T-cell (primary cell): ENCODE measurements around the gene ATRNL1. TPM values are rescaled to one million over a fixed set of nuclear protein-coding genes. Genes with fewer than 3 reads are reported as not detected.

Experiments used
- ATAC-seq, 4 experiments: fragments of 200-7000 bp in 3 of 4; fragments of 150-1000 bp in 1 of 4; cut with Tn5 transposase; replicated peaks in 1 of 4; 1 replicate in 3 of 4; 2 replicates in 1 of 4; pipeline ENCODE4 v1.10.0; 2021; ENCODE audit warnings: moderate library complexity in 3 of 4, mild to moderate bottlenecking in 2 of 4, moderate number of reproducible peaks in 1 of 4
- CTCF ChIA-PET, 2 donors: fragments of 300-600 bp; sonication (Branson Sonifier 250); formaldehyde crosslinking; loops; one replicate each; lab custom pipeline; 2022; ENCODE audit warnings: antibody characterized with exemption in 2 of 2; lab: Charles Lee
- POLR2A ChIA-PET, 2 donors: fragments of 300-600 bp; sonication (Branson Sonifier 250); formaldehyde crosslinking; loops; one replicate each; lab custom pipeline; 2022; ENCODE audit warnings: antibody characterized with exemption in 2 of 2; lab: Charles Lee
- DNase-seq, 35 experiments: peaks; one replicate each; pipeline versions ENCODE4 v3.0.0 to v3.0.0-alpha.2; 2013 to 2023
- H3K27ac ChIP-seq: one replicate; pipeline ENCODE4 v1.5.1; 2013; ENCODE audit warnings: low read length
- H3K27me3 ChIP-seq, 2 experiments: replicated peaks in 1 of 2; 1 replicate in 1 of 2; 2 replicates in 1 of 2; pipeline versions ENCODE4 v1.6.1 to v1.7.0; 2013; ENCODE audit warnings: low read length in 1 of 2, mixed read lengths in 1 of 2; ENCODE audit not compliant: control insufficient read depth in 2 of 2, insufficient read depth in 2 of 2; ENCODE audit errors: extremely low read depth in 1 of 2
- H3K36me3 ChIP-seq, 2 donors: 1 replicate in 1 of 2; 2 replicates in 1 of 2; pipeline versions ENCODE4 v1.6.1 to v1.7.0; 2013; ENCODE audit warnings: low read length in 1 of 2; ENCODE audit not compliant: control insufficient read depth in 2 of 2, insufficient read depth in 1 of 2; ENCODE audit errors: extremely low read depth in 1 of 2
- H3K4me1 ChIP-seq, 2 experiments: 1 replicate in 1 of 2; 2 replicates in 1 of 2; pipeline versions ENCODE4 v1.6.1 to v1.7.0; 2013; ENCODE audit warnings: low read length in 2 of 2, mixed read lengths in 1 of 2; ENCODE audit not compliant: insufficient read depth in 2 of 2, control insufficient read depth in 1 of 2; ENCODE audit errors: extremely low read depth in 1 of 2
- H3K4me3 ChIP-seq, 2 donors: 1 replicate in 1 of 2; 2 replicates in 1 of 2; pipeline versions ENCODE4 v1.5.1 to v1.7.0; 2013; ENCODE audit warnings: mild to moderate bottlenecking in 2 of 2, low read length in 1 of 2, moderate library complexity in 1 of 2; ENCODE audit not compliant: control insufficient read depth in 1 of 2; ENCODE audit errors: extremely low read depth in 1 of 2
- H3K9me3 ChIP-seq: 2 replicates; pipeline ENCODE4 v1.7.0; 2013
- H3K27ac Mint-ChIP-seq, 2 donors: one replicate each; pipeline ENCODE4 v1.8.0; 2020 to 2021; ENCODE audit warnings: mild to moderate bottlenecking in 2 of 2, mixed read lengths in 2 of 2
- H3K27me3 Mint-ChIP-seq, 2 donors: one replicate each; pipeline ENCODE4 v1.8.0; 2021 to 2022; ENCODE audit warnings: mixed read lengths in 2 of 2
- H3K36me3 Mint-ChIP-seq: one replicate; pipeline ENCODE4 v1.8.0; 2021; ENCODE audit warnings: mixed read lengths
- H3K4me1 Mint-ChIP-seq, 3 donors: one replicate each; pipeline ENCODE4 v1.8.0; 2020 to 2022; ENCODE audit warnings: mixed read lengths in 3 of 3, mild to moderate bottlenecking in 1 of 3
- H3K4me3 Mint-ChIP-seq, 3 donors: one replicate each; pipeline ENCODE4 v1.8.0; 2020 to 2022; ENCODE audit warnings: mild to moderate bottlenecking in 3 of 3, mixed read lengths in 3 of 3, moderate library complexity in 3 of 3
- H3K9me3 Mint-ChIP-seq, 3 donors: one replicate each; pipeline ENCODE4 v1.8.0; 2020 to 2022; ENCODE audit warnings: mixed read lengths in 3 of 3
- WGBS: methylation state at CpG from one replicate; pipeline ENCODE4 v1.1.5; 2013; ENCODE audit warnings: missing lambda C conversion rate; ENCODE audit not compliant: insufficient coverage; 5-methylcytosine and 5-hydroxymethylcytosine counted together
- total RNA-seq, 35 experiments: library from RNA in 6 of 35; stranded (reverse) in 6 of 35; fragments of 120-200 nt in 1 of 35; gene quantifications; one replicate each; pipeline versions ENCODE4 v1.2.1 to v1.2.4 and lab custom pipeline; 2013 to 2026

Gene ATRNL1
- total RNA-seq, 5 donors from 2014 or later (not counting 1 experiment from before 2014, with no cell fraction given): 0.18 to 0.35 (median 0.20) TPM; not detected in 2

- H3K9me3 Mint-ChIP-seq: peaks cover 0 to 2% (median 0%) of the 10 kb centered on the region in 3 donors
- Histone ChIP-seq H3K27ac (no peak overlapping the region), H3K4me3 (no peak overlapping the region), H3K4me1 (no peaks in the 10 kb centered on the region), H3K36me3 (no peaks in the 10 kb centered on the region), H3K27me3 (no peaks in the 10 kb centered on the region), H3K9me3 (no peaks in the 10 kb centered on the region)
- H3K27me3 Mint-ChIP-seq: peaks cover 0 to 5% of the 10 kb centered on the region in 2 donors
- POLR2A ChIA-PET: interaction anchor here in 1 of 2 donors (0.5 kb wide), 1 partner anchor 122 kb away, joined by 3 read pairs; no protein-coding TSS in a partner anchor
- no peaks in the 10 kb centered on the region for H3K4me1 Mint-ChIP-seq
- CTCF ChIA-PET: no interaction called here
- WGBS: 52% methylated on average over 2 of the region's 3 CpGs
- no peak overlapping the region for H3K27ac Mint-ChIP-seq
- ATAC-seq (no peak), DNase-seq (no peak)
- no peaks in the 10 kb centered on the region for H3K36me3 Mint-ChIP-seq
- no peak overlapping the region for H3K4me3 Mint-ChIP-seq
Measured at GRCh38 chr10:115903845-115904244, 810.7 kb downstream of the ATRNL1 start.

DNA sequence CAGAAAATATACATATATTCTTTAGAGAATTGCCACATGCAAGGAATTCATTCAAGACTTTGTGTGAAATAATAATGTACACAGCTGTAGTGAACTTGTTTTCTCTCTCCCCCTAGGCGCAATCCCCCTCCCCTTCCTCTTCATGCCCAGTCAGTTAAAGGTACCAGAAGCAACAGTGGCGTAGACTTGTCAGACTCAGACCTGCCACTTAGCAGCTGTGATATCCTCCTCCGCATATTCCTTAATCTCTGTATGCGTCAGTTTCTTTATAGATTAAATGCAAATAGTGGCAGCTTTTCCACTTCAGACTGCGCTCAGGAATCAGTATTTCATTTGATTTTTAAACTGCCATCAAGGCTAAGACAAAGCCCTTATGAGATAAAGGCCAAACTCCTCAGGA is 815.9 kb downstream of the ATRNL1 start:
- DNase-seq (no peak), ATAC-seq (no peak)
- Histone ChIP-seq H3K4me3 (no peak overlapping the region), H3K9me3 (no peaks in the 10 kb centered on the region), H3K27ac (no peak overlapping the region), H3K27me3 (no peaks in the 10 kb centered on the region), H3K36me3 (no peaks in the 10 kb centered on the region), H3K4me1 (no peaks in the 10 kb centered on the region)
- CTCF ChIA-PET: interaction anchor here in 1 of 2 donors (0.6 kb wide), 1 partner anchor 249 kb away, joined by 5 read pairs; no protein-coding TSS in a partner anchor
- H3K36me3 Mint-ChIP-seq: no peaks in the 10 kb centered on the region
- peaks cover 0 to 5% of the 10 kb centered on the region in 2 donors for H3K27me3 Mint-ChIP-seq
- peaks cover 0 to 2% (median 0%) of the 10 kb centered on the region in 3 donors for H3K9me3 Mint-ChIP-seq
- no peak overlapping the region for H3K4me3 Mint-ChIP-seq
- POLR2A ChIA-PET: no interaction called here
- no peaks in the 10 kb centered on the region for H3K4me1 Mint-ChIP-seq
- 77% methylated on average over 2 of the region's 5 CpGs for WGBS
- no peak overlapping the region for H3K27ac Mint-ChIP-seq

GRCh38 chr10:115909962-115910731 is 817.0 kb downstream of the ATRNL1 start:
- POLR2A ChIA-PET: no interaction called here
- peaks cover 0 to 5% of the 10 kb centered on the region in 2 donors for H3K27me3 Mint-ChIP-seq
- H3K27ac Mint-ChIP-seq: no peak overlapping the region
- DNase-seq (no peak), ATAC-seq (no peak)
- no peaks in the 10 kb centered on the region for H3K4me1 Mint-ChIP-seq
- no peaks in the 10 kb centered on the region for H3K36me3 Mint-ChIP-seq
- H3K9me3 ChIP-seq: no peaks in the 10 kb centered on the region
- WGBS: no CpG with 5 or more reads among the region's 4 CpGs
- no peak overlapping the region for H3K4me3 ChIP-seq
- H3K27ac ChIP-seq: no peak overlapping the region
- H3K4me1 ChIP-seq: no peaks in the 10 kb centered on the region
- CTCF ChIA-PET: no interaction called here
- H3K9me3 Mint-ChIP-seq: peaks cover 0 to 4% (median 0%) of the 10 kb centered on the region in 3 donors
- H3K27me3 ChIP-seq: no peaks in the 10 kb centered on the region
- H3K4me3 Mint-ChIP-seq: no peak overlapping the region
- no peaks in the 10 kb centered on the region for H3K36me3 ChIP-seq

DNA sequence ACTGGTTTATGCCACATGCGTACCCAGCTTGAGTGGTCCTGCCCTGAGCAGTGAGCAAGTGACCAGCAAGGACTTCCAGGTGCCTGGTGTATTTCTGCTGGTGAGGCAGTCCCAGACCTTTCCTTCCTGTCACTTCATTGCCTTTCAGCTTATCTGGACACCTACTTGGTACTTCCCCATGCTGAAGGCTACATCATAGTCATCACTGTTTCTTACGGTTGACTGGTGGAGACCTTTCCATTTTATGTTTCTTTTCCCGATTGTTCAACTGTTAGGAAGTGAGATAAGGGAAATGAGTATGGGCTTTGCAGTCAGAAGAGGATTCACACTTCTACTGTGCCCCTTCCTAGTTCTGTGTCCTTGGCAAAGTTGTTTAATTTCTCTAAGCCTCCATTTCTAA is 821.3 kb downstream of the ATRNL1 start:
- Histone ChIP-seq H3K27me3 (no peaks in the 10 kb centered on the region), H3K9me3 (no peaks in the 10 kb centered on the region), H3K4me3 (no peak overlapping the region), H3K36me3 (no peaks in the 10 kb centered on the region), H3K27ac (no peak overlapping the region), H3K4me1 (no peaks in the 10 kb centered on the region)
- Mint-ChIP-seq H3K9me3 (peaks cover 4% of the 10 kb centered on the region in 3 donors), H3K27ac (no peak overlapping the region), H3K4me3 (no peak overlapping the region), H3K4me1 (no peaks in the 10 kb centered on the region), H3K27me3 (no peaks in the 10 kb centered on the region), H3K36me3 (no peaks in the 10 kb centered on the region)
- CTCF ChIA-PET: no interaction called here
- no peak for DNase-seq
- POLR2A ChIA-PET: no interaction called here
- WGBS: 100% methylated on average over 2 of the region's 3 CpGs
- ATAC-seq: no peak

DNA sequence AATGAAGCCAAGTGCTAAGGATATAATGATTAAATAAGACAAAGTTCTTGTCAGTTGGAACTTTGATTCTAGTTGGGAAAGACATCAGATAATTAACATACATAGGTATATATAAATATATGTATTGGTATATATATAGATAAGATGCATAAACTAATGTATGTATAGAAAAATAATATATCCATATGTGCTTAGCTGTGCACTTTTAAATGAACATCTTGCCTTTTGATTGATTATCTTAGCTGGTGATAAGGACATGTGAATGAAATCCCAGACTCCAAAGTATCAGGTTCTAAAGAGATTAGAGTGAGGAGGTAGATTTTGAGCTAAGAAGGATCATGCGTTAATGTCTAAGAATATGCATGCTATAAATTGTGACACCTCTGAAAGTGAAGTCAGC is 822.3 kb downstream of the ATRNL1 start:
- H3K4me1 ChIP-seq: no peaks in the 10 kb centered on the region
- no peak overlapping the region for H3K4me3 Mint-ChIP-seq
- no peaks in the 10 kb centered on the region for H3K36me3 ChIP-seq
- H3K9me3 Mint-ChIP-seq: peaks cover 4 to 12% (median 10%) of the 10 kb centered on the region in 3 donors
- H3K4me3 ChIP-seq: no peak overlapping the region
- WGBS: 100% methylated on average over 1 of the region's 1 CpG
- no peak overlapping the region for H3K27ac Mint-ChIP-seq
- H3K27me3 Mint-ChIP-seq: no peaks in the 10 kb centered on the region
- ChIA-PET CTCF (no interaction called here), POLR2A (no interaction called here)
- no peak for DNase-seq
- no peak for ATAC-seq
- H3K9me3 ChIP-seq: no peaks in the 10 kb centered on the region
- H3K27ac ChIP-seq: no peak overlapping the region
- no peaks in the 10 kb centered on the region for H3K4me1 Mint-ChIP-seq
- H3K36me3 Mint-ChIP-seq: no peaks in the 10 kb centered on the region
- H3K27me3 ChIP-seq: no peaks in the 10 kb centered on the region

GRCh38 chr10:115918812-115919211 is 825.6 kb downstream of the ATRNL1 start:
- H3K4me3 ChIP-seq: no peak overlapping the region
- Mint-ChIP-seq H3K9me3 (peaks cover 4 to 17% (median 15%) of the 10 kb centered on the region in 3 donors), H3K4me1 (no peaks in the 10 kb centered on the region), H3K27ac (no peak overlapping the region), H3K27me3 (no peaks in the 10 kb centered on the region), H3K4me3 (no peak overlapping the region), H3K36me3 (no peaks in the 10 kb centered on the region)
- H3K4me1 ChIP-seq: no peaks in the 10 kb centered on the region
- no peak overlapping the region for H3K27ac ChIP-seq
- ChIA-PET POLR2A (no interaction called here), CTCF (no interaction called here)
- H3K9me3 ChIP-seq: no peaks in the 10 kb centered on the region
- no peaks in the 10 kb centered on the region for H3K36me3 ChIP-seq
- no CpG with 5 or more reads among the region's 2 CpGs for WGBS
- no peaks in the 10 kb centered on the region for H3K27me3 ChIP-seq
- no peak for DNase-seq
- no peak for ATAC-seq
